Fibroblast of mammary gland (primary cell): ENCODE data around the gene RALGAPB.

Experiments used
- DNase-seq: peaks from one replicate; pipeline ENCODE4 v3.0.0-alpha.2; 2010; ENCODE audit warnings: low read depth
- H3K4me3 ChIP-seq: 2 replicates; pipeline ENCODE4 v1.5.1; 2011; ENCODE audit warnings: low read depth, mild to moderate bottlenecking, low read length, moderate library complexity; ENCODE audit not compliant: control insufficient read depth
- TF ChIP-seq, protein P1 (sequence below): conservative IDR thresholded peaks from 2 replicates; pipeline ENCODE4 v1.5.1; 2011; ENCODE audit warnings: low read depth, low read length, inconsistent platforms; ENCODE audit not compliant: control insufficient read depth, insufficient read depth

Gene RALGAPB

DNA sequence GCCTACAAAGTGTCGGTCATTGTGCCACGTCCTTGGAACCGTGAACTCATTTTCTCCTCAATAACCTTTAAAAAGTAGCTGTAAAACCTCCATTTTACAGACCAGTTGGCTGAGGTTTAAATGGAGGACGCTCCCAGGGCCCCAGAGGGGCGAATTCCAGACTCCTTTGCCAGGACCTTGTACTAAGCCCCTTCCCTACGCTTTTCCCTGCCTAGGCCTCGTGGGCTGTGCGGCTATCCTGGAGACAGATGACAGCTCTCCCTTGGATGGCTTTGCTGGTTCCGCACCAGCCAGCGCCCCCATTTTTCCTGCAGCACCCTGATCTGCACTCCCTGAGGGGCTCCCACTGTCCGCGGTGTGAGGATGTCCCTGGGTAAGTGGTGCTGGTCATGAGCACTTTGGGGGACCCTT is 25.4 kb upstream of the RALGAPB start:
- H3K4me3 ChIP-seq, result peak overlapping the region; percentile 91
- TF ChIP-seq, protein P1, sequence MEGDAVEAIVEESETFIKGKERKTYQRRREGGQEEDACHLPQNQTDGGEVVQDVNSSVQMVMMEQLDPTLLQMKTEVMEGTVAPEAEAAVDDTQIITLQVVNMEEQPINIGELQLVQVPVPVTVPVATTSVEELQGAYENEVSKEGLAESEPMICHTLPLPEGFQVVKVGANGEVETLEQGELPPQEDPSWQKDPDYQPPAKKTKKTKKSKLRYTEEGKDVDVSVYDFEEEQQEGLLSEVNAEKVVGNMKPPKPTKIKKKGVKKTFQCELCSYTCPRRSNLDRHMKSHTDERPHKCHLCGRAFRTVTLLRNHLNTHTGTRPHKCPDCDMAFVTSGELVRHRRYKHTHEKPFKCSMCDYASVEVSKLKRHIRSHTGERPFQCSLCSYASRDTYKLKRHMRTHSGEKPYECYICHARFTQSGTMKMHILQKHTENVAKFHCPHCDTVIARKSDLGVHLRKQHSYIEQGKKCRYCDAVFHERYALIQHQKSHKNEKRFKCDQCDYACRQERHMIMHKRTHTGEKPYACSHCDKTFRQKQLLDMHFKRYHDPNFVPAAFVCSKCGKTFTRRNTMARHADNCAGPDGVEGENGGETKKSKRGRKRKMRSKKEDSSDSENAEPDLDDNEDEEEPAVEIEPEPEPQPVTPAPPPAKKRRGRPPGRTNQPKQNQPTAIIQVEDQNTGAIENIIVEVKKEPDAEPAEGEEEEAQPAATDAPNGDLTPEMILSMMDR, result no peak
- DNase-seq, result no peak

DNA sequence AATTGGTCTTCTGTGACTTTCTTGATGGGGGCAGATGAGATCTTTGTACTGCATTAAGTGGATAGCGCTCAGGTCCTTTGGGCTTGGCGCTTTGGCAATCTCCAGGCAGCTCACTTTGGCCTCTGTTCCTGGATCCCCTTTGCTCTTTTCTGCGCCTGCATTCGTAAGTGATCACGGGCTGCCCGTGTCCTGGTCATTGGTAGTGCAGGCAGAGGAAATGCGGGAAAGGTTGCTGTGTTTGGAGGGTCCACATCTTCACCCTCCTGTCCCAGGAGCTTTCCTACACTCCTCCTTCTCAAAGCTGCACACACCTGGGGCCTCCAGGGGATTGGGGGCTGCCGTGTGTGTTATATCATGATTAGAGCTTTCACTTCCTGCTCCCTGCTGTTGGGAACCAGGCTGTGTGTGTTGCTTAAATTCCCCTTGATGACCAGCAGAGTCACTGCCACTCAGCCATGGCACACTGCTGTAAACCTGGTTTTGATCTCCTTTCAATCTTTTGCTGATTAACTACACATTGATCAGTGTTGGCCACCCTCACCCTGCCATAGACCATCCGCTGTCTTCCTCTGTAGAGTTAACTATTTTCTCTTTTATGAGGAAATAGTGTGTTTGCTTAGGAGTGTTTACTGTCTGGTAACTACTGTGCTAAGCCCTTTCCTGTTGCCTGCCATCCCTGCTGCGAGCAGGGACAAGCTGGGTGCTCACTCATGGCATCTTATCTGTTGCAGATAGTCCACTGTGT is 24.5 kb upstream of the RALGAPB start:
- H3K4me3 ChIP-seq, result no peak overlapping the region
- no peak for DNase-seq
- TF ChIP-seq, protein P1, result no peak

DNA sequence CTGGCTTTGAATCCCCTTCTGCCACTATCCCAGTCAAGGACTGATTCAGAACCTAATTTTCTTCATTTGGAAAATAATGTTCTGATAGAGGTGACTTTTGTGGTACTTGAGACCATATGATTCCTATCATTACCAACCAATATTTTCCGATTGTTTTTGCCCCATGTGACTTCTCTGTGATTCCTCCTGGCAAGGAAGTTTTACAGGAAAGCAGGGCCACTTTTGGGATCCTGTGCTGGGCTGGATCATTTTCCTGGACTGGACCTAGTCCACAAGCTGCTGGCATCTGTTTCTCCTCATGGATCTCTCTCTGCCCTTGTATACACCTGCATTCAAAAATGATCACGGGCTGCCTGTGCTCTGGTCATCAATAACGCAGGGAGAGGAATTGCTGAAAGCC is 23.6 kb upstream of the RALGAPB start:
- DNase-seq, result no peak
- TF ChIP-seq, protein P1, result no peak

DNA sequence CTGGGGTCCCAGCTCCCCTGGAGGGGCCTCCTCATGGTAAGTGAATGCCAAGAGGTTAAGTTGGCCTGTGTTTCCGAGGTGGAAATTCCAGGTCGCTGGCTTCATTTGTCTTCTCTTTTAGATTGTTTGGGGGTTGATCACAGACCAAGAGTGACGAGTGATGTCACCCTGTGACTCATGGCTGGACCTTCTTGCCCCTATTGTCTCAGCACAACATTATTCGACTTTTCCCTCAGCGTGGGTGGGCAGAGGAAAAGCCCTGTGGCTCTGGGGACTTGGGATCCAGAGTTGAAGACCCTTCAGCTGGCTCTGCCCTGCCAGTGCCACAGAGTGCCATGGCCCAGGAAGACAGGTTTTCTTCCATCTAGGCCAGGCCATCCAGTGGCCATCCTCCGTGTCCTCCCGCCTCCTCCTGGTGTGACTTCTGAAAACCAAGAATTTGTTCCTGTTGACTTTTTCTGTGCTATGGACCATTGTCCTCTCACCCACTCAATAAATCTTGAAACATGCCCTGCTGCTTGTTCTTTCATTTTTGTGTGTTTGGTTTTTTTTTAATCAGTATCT is 22.1 kb upstream of the RALGAPB start:
- no peak overlapping the region for H3K4me3 ChIP-seq
- TF ChIP-seq, protein P1, result no peak
- peak; percentile 63 for DNase-seq

More for the DNA sequence above, 23.6 kb upstream of the RALGAPB start:
- no peak overlapping the region for H3K4me3 ChIP-seq

DNA sequence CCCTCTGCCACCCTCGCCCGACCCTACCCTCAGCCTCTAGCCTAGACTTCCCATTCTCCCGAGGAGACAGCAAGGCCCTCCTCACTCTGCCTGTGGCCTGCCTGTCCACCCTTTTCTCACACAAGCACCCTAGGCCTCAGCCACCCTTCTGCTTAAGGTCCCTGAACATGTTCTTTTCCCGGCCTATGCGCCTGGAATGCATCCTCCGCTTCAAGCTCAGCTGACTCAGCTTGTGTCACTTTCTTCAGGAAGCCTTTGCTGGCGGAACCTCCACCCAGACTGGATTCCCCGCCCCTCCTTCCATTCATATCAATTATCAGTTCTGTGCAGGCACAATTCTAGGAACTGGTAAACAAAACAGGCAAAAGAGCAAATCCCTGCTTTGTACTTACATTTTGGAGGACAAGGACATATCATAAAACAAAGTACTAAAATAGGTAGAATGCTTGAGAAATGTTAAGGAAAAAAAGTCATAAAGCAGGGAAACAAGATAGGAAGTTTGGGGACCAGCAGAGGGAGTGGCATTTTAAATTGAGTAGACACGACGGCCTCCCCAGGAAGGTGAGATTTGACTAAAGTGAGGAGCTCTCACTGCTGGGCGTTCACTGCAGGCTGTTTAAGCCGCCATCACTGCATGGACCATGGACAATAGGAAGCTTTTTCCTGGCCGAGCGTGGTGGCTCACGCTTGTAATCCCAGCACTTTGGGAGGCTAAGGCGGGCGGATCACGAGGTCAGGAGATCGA is 19.6 kb upstream of the RALGAPB start:
- H3K4me3 ChIP-seq, result no peak overlapping the region
- DNase-seq, result peak; percentile 69
- TF ChIP-seq, protein P1, result no peak

DNA sequence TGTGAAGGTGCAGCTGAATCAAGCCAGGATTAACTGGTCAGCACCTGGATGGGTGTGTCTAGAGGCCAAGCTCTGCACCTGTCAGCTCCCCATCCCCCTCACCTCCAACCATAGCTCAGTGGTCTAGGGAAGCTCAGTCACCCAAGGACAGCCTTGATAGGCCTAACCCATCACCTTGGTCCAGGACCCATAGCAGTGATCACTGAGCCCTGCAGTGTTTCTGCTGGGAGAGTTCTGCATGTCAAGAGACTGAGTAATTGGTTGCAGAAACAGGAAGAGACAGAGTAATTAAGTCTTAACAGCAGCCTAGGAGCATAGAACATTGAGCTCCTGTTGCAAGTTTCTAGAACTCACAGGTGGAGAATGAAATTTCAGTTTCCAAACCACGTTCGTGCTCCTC is 18.7 kb upstream of the RALGAPB start:
- no peak for DNase-seq
- TF ChIP-seq, protein P1, result no peak
- no peak overlapping the region for H3K4me3 ChIP-seq
